Hypothalamus (tissue), 51 donors: Measurements from ENCODE around the gene MAP3K6.
"Not testable (repeated sequence)": the region's sequence is repeated elsewhere in the genome, so short reads cannot be mapped to it uniquely, and the experiment has no call there.

ENCODE experiments used
- DNase-seq, 51 donors: peaks; one replicate each; lab custom pipeline; 2025; lab: John Stamatoyannopoulos, UW

MAP3K6 gene

GRCh38 chr1:27366411-27367159 is at the start of gene MAP3K6:
Gene MAP3K6, minus strand, starts transcription at chr1:27366961. Its CDS starts 364 bp downstream, at chr1:27366597.
- peak in 39 of 51 donors; percentile 11 to 75 (median 45) for DNase-seq

- no peak for DNase-seq
Observed at GRCh38 chr1:27414091-27414490, 47.3 kb upstream of the MAP3K6 start.

- no peak for DNase-seq
Observed at GRCh38 chr1:27413004-27413403, 46.2 kb upstream of the MAP3K6 start.

GRCh38 chr1:27412502-27412901 is 45.7 kb upstream of the MAP3K6 start:
- no peak for DNase-seq

GRCh38 chr1:27410709-27411108 is 43.9 kb upstream of the MAP3K6 start:
- no peak for DNase-seq

GRCh38 chr1:27409669-27410068 is 42.9 kb upstream of the MAP3K6 start:
- DNase-seq = no peak

- DNase-seq = no peak
Observed at GRCh38 chr1:27408151-27408550, 41.4 kb upstream of the MAP3K6 start.

- DNase-seq = not testable (repeated sequence)
Observed at GRCh38 chr1:27406791-27407190, 40.0 kb upstream of the MAP3K6 start.

- DNase-seq = peak in 16 of 51 donors; percentile 22 to 64 (median 36)
Observed at GRCh38 chr1:27406362-27406680, 39.6 kb upstream of the MAP3K6 start.

GRCh38 chr1:27405598-27406361 is 39.0 kb upstream of the MAP3K6 start:
- peak in 4 of 51 donors; percentile 39 to 64 (median 52) for DNase-seq

GRCh38 chr1:27405074-27405473 is 38.3 kb upstream of the MAP3K6 start:
- DNase-seq = peak in 4 of 51 donors; percentile 13 to 29 (median 20)

GRCh38 chr1:27403931-27404330 is 37.2 kb upstream of the MAP3K6 start:
- no peak for DNase-seq

- DNase-seq = peak in 23 of 51 donors; percentile 14 to 58 (median 31)
Observed at GRCh38 chr1:27403065-27403726, 36.4 kb upstream of the MAP3K6 start.

- peak in 40 of 51 donors; percentile 11 to 76 (median 52) for DNase-seq
Observed at GRCh38 chr1:27402349-27402754, 35.6 kb upstream of the MAP3K6 start.

- no peak for DNase-seq
Observed at GRCh38 chr1:27400963-27401341, 34.2 kb upstream of the MAP3K6 start.

GRCh38 chr1:27400082-27400962 is 33.6 kb upstream of the MAP3K6 start:
- DNase-seq = peak in 4 of 51 donors; percentile 9 to 25 (median 18)

- DNase-seq = no peak
Observed at GRCh38 chr1:27399251-27400025, 32.7 kb upstream of the MAP3K6 start.

- no peak for DNase-seq
Observed at GRCh38 chr1:27398405-27399149, 31.8 kb upstream of the MAP3K6 start.

- DNase-seq = no peak
Observed at GRCh38 chr1:27397749-27398148, 31.0 kb upstream of the MAP3K6 start.
